K562 (cell line): Measurements from ENCODE around the gene C16orf86.

Experiments used
- E2F1 ChIP-seq: sonication (generic); formaldehyde crosslinking; IDR thresholded peaks from 2 replicates; pipeline ENCODE4 v1.8.1; 2023; ENCODE audit warnings: mild to moderate bottlenecking, missing genetic modification reagents, moderate library complexity
- GATAD2B ChIP-seq: fragments of 450-650 bp; IDR thresholded peaks from 2 replicates; pipeline ENCODE4 v1.6.1; 2017; ENCODE audit warnings: mild to moderate bottlenecking, borderline replicate concordance
- POU5F1 ChIP-seq: fragments of 150-350 bp; IDR thresholded peaks from 2 replicates; pipeline ENCODE4 v1.6.1; 2014; ENCODE audit warnings: borderline replicate concordance, low read length, low read depth, mild to moderate bottlenecking; ENCODE audit not compliant: partially characterized antibody

GRCh38 chr16:67664871-67665270, 1.7 kb upstream of the C16orf86 start:
- TF ChIP-seq E2F1 (no peak), POU5F1 (no peak), GATAD2B (no peak)
